Liver (tissue), 9 donors: ENCODE results near the gene YKT6. TPM values are rescaled to one million over a fixed set of nuclear protein-coding genes. Genes with fewer than 3 reads are reported as not detected.

Source experiments
- DNase-seq: peaks from one replicate; pipeline ENCODE4 v3.0.0-alpha.2; 2017; ENCODE audit warnings: low spot score
- H3K27ac ChIP-seq, 2 donors: one replicate each; pipeline ENCODE4 v1.7.0; 2013; ENCODE audit warnings: inconsistent platforms in 2 of 2, low read length in 2 of 2, control low read depth in 1 of 2, low read depth in 1 of 2, mild to moderate bottlenecking in 1 of 2
- H3K27me3 ChIP-seq, 4 donors: one replicate each; pipeline versions ENCODE4 v1.6.1 to v1.7.0; 2013; ENCODE audit warnings: low read length in 3 of 4, inconsistent platforms in 1 of 4, mild to moderate bottlenecking in 1 of 4, moderate library complexity in 1 of 4; ENCODE audit not compliant: control insufficient read depth in 4 of 4, insufficient read depth in 4 of 4
- H3K36me3 ChIP-seq, 4 donors: one replicate each; pipeline versions ENCODE4 v1.6.1 to v1.7.0; 2013; ENCODE audit warnings: low read length in 3 of 4, mild to moderate bottlenecking in 3 of 4, low read depth in 1 of 4, moderate library complexity in 1 of 4; ENCODE audit not compliant: control insufficient read depth in 4 of 4, insufficient read depth in 3 of 4
- H3K4me1 ChIP-seq, 4 donors: one replicate each; pipeline versions ENCODE4 v1.6.1 to v1.7.0; 2013; ENCODE audit warnings: low read length in 3 of 4, mild to moderate bottlenecking in 3 of 4, moderate library complexity in 1 of 4; ENCODE audit not compliant: control insufficient read depth in 4 of 4, insufficient read depth in 4 of 4
- H3K4me3 ChIP-seq, 3 donors: one replicate each; pipeline versions ENCODE4 v1.6.1 to v1.7.0; 2013; ENCODE audit warnings: low read length in 3 of 3, control low read depth in 1 of 3, low read depth in 1 of 3, mild to moderate bottlenecking in 1 of 3
- H3K9ac ChIP-seq, 2 donors: one replicate each; pipeline ENCODE4 v1.7.0; 2013; ENCODE audit warnings: low read length in 2 of 2, mild to moderate bottlenecking in 2 of 2, moderate library complexity in 2 of 2, control low read depth in 1 of 2, low read depth in 1 of 2
- H3K9me3 ChIP-seq, 4 donors: one replicate each; pipeline versions ENCODE4 v1.6.1 to v1.7.0; 2013; ENCODE audit warnings: low read length in 3 of 4; ENCODE audit not compliant: control insufficient read depth in 4 of 4
- ATF3 ChIP-seq: IDR thresholded peaks from 2 replicates; pipeline ENCODE4 v1.6.1; 2016; ENCODE audit warnings: antibody characterized with exemption
- EGR1 ChIP-seq, 2 donors: IDR thresholded peaks; 2 replicates each; pipeline ENCODE4 v1.6.1; 2016 to 2018; ENCODE audit warnings: antibody characterized with exemption in 2 of 2, low read depth in 2 of 2
- HNF4A ChIP-seq, 2 donors: conservative IDR thresholded peaks; 2 replicates each; pipeline ENCODE4 v1.6.1; 2016; ENCODE audit warnings: antibody characterized with exemption in 2 of 2, mild to moderate bottlenecking in 2 of 2
- HNF4G ChIP-seq: IDR thresholded peaks from 2 replicates; pipeline ENCODE4 v1.6.1; 2016; ENCODE audit warnings: antibody characterized with exemption
- JUND ChIP-seq, 2 donors: IDR thresholded peaks; 2 replicates each; pipeline ENCODE4 v1.6.1; 2016; ENCODE audit warnings: antibody characterized with exemption in 2 of 2
- RAD21 ChIP-seq, 2 donors: IDR thresholded peaks; 2 replicates each; pipeline ENCODE4 v1.6.1; 2016; ENCODE audit warnings: antibody characterized with exemption in 2 of 2, mild to moderate bottlenecking in 2 of 2
- REST ChIP-seq: IDR thresholded peaks from 2 replicates; pipeline ENCODE4 v1.6.1; 2016; ENCODE audit warnings: antibody characterized with exemption, mild to moderate bottlenecking
- SP1 ChIP-seq: IDR thresholded peaks from 2 replicates; pipeline ENCODE4 v1.6.1; 2018; ENCODE audit warnings: antibody characterized with exemption, mild to moderate bottlenecking
- TAF1 ChIP-seq: conservative IDR thresholded peaks from 2 replicates; pipeline ENCODE4 v1.6.1; 2016; ENCODE audit warnings: antibody characterized with exemption, mild to moderate bottlenecking
- ZBTB33 ChIP-seq: IDR thresholded peaks from 2 replicates; pipeline ENCODE4 v1.6.1; 2016; ENCODE audit warnings: antibody characterized with exemption
- WGBS: extraction: QIAGEN DNeasy Blood & Tissue Kit; methylation state at CpG from one replicate; pipeline ENCODE4 v1.1.7; 2013; 5-methylcytosine and 5-hydroxymethylcytosine counted together
- polyA plus RNA-seq, 2 donors: library from polyadenylated mRNA; stranded (reverse) in 1 of 2; unstranded in 1 of 2; fragments of 200-250 nt in 1 of 2; fragments of >200 nt in 1 of 2; fragmentation: Nextera tagmentation in 1 of 2; extraction: Ambion mirVana in 1 of 2; gene quantifications; one replicate each; pipeline versions ENCODE4 v1.2.1 to v1.2.3, GENCODE V29; 2013 to 2015
- total RNA-seq, 2 donors: library from RNA; depleted of rRNA; stranded (reverse); fragments of >200 nt; gene quantifications; one replicate each; pipeline ENCODE4 v1.2.3, GENCODE V29; 2014
- donor health status: healthy.
- donor health status: healthy.
- donor health status: healthy.
- donor health status: healthy.
- donor health status: healthy.

YKT6 gene
- total and polyA plus RNA-seq, 4 donors, result 8.1 to 22.0 (median 21.0) TPM

GRCh38 chr7:44235582-44236332 lies 35.0 kb downstream of the YKT6 start (continued):
- no peak for TF ChIP-seq REST
- no peak for TF ChIP-seq RAD21 (IDR thresholded peaks at IDR 0.05)
- no peak for TF ChIP-seq ATF3
- TF ChIP-seq TAF1, result no peak

- no peak for TF ChIP-seq EGR1 (IDR thresholded peaks at IDR 0.05; ENCODE audit: low read depth in 2 of 2)
- TF ChIP-seq JUND (IDR thresholded peaks at IDR 0.05), result no peak
- TF ChIP-seq ZBTB33, result no peak
- no peak for TF ChIP-seq HNF4A (conservative IDR thresholded peaks at IDR 0.05)
- TF ChIP-seq RAD21 (IDR thresholded peaks at IDR 0.05), result no peak
- Histone ChIP-seq H3K4me3 (no peak overlapping the region), H3K36me3 (no peaks in the 10 kb centered on the region), H3K27ac (no peak overlapping the region), H3K27me3 (no peaks in the 10 kb centered on the region), H3K9me3 (no peaks in the 10 kb centered on the region), H3K4me1 (peaks cover 0 to 4% (median 0%) of the 10 kb centered on the region in 4 donors), H3K9ac (no peak overlapping the region)
- WGBS, result 82% methylated on average over 4 of the region's 4 CpGs
- no peak for DNase-seq
Observed at GRCh38 chr7:44236333-44236728, 35.6 kb downstream of the YKT6 start.

- H3K9ac ChIP-seq, result no peak overlapping the region
- WGBS, result 90% methylated on average over 10 of the region's 10 CpGs
- no peak for TF ChIP-seq SP1
- TF ChIP-seq HNF4G, result no peak
- DNase-seq, result no peak
- no peaks in the 10 kb centered on the region for H3K27me3 ChIP-seq
- H3K4me3 ChIP-seq, result no peak overlapping the region
- H3K4me1 ChIP-seq, result peaks cover 0 to 4% (median 0%) of the 10 kb centered on the region in 4 donors
- no peak overlapping the region for H3K27ac ChIP-seq
- no peaks in the 10 kb centered on the region for H3K9me3 ChIP-seq
- no peaks in the 10 kb centered on the region for H3K36me3 ChIP-seq
Observed at GRCh38 chr7:44237696-44238095, 36.9 kb downstream of the YKT6 start.
